GM21786 (cell line): ENCODE measurements around the gene TBX20.
"Not testable (repeated sequence)": the region's sequence is repeated elsewhere in the genome, so short reads cannot be mapped to it uniquely, and the experiment has no call there.

Experiments used
- ATAC-seq: cut with Tn5 transposase; IDR thresholded peaks from one replicate; pipeline ENCODE4 v1.9.1; 2021; ENCODE audit not compliant: unreplicated experiment

The TBX20 gene

GRCh38 chr7:35172131-35172530, 81.8 kb downstream of the TBX20 start:
- ATAC-seq, result not testable (repeated sequence)

- ATAC-seq, result not testable (repeated sequence)
These were observed 86.2 kb downstream of the TBX20 start for GRCh38 chr7:35167658-35168057.

- not testable (repeated sequence) for ATAC-seq
These were observed 86.7 kb downstream of the TBX20 start for GRCh38 chr7:35167158-35167557.

- ATAC-seq, result not testable (repeated sequence)
These were observed 92.7 kb downstream of the TBX20 start for GRCh38 chr7:35161059-35161740.
